ENCODE data around the gene LAMP2.
A peak's percentile ranks its signal among the peaks of the same experiment; 100 is the strongest.

GRCh38 chrX:120380699-120381098 is 88.4 kb downstream of the LAMP2 start:
- TF ChIP-seq CTCF (IDR thresholded peaks at IDR 0.05; ENCODE audit: insufficient read depth, low read length, poor library complexity, severe bottlenecking) = peak; percentile 17
- TF ChIP-seq EZH2phosphoT487 (conservative IDR thresholded peaks at IDR 0.05; ENCODE audit: low read length) = no peak

Data from SU-DHL-6 (cell line).